Mesendoderm (in vitro differentiated cells): ENCODE measurements around the gene FREY1.

Experiments used
- DNase-seq: peaks from one replicate; pipeline ENCODE4 v3.0.0; 2013
- H2AK5ac ChIP-seq: 2 replicates; pipeline ENCODE4 v1.6.1; 2013; ENCODE audit warnings: low read length, inconsistent platforms
- H2BK120ac ChIP-seq: 2 replicates; pipeline ENCODE4 v1.6.1; 2013; ENCODE audit warnings: low read depth, mild to moderate bottlenecking, low read length, moderate library complexity, mixed read lengths
- H2BK15ac ChIP-seq: replicated peaks from 2 replicates; pipeline ENCODE4 v1.6.1; 2013; ENCODE audit warnings: low read depth, mild to moderate bottlenecking, moderate library complexity
- H2BK5ac ChIP-seq: 2 replicates; pipeline ENCODE4 v1.6.1; 2013; ENCODE audit warnings: low read length, inconsistent platforms
- H3K18ac ChIP-seq: 2 replicates; pipeline ENCODE4 v1.6.1; 2013; ENCODE audit warnings: mild to moderate bottlenecking, low read length, mixed read lengths
- H3K23ac ChIP-seq: one replicate; pipeline ENCODE4 v1.6.1; 2013; ENCODE audit warnings: low read length
- H3K27ac ChIP-seq: 2 replicates; pipeline ENCODE4 v1.5.1; 2013; ENCODE audit warnings: low read depth, mild to moderate bottlenecking, inconsistent platforms, low read length, moderate library complexity
- H3K27me3 ChIP-seq: 2 replicates; pipeline ENCODE4 v1.6.1; 2013; ENCODE audit warnings: low read length, control low read depth, mild to moderate bottlenecking, inconsistent platforms; ENCODE audit not compliant: insufficient read depth, poor library complexity
- H3K36me3 ChIP-seq: 2 replicates; pipeline ENCODE4 v1.6.1; 2013; ENCODE audit warnings: low read length, inconsistent platforms; ENCODE audit not compliant: control insufficient read depth, insufficient read depth
- H3K4ac ChIP-seq: one replicate; pipeline ENCODE4 v1.6.1; 2013; ENCODE audit warnings: low read depth, mild to moderate bottlenecking, low read length, moderate library complexity
- H3K4me1 ChIP-seq: 2 replicates; pipeline ENCODE4 v1.6.1; 2013; ENCODE audit warnings: low read depth, low read length, inconsistent platforms; ENCODE audit not compliant: control insufficient read depth
- H3K4me2 ChIP-seq: 2 replicates; pipeline ENCODE4 v1.6.1; 2013; ENCODE audit warnings: low read length
- H3K4me3 ChIP-seq: 2 replicates; pipeline ENCODE4 v1.5.1; 2013; ENCODE audit warnings: mild to moderate bottlenecking, low read length
- H3K56ac ChIP-seq: one replicate; pipeline ENCODE4 v1.6.1; 2013; ENCODE audit warnings: low read length
- H3K79me1 ChIP-seq: 2 replicates; pipeline ENCODE4 v1.6.1; 2013; ENCODE audit warnings: low read length, inconsistent platforms
- H3K79me2 ChIP-seq: 2 replicates; pipeline ENCODE4 v1.6.1; 2013; ENCODE audit warnings: mild to moderate bottlenecking, low read length; ENCODE audit not compliant: control insufficient read depth, insufficient read depth
- H3K9ac ChIP-seq: 2 replicates; pipeline ENCODE4 v1.6.1; 2013; ENCODE audit warnings: low read length, inconsistent platforms
- H4K5ac ChIP-seq: one replicate; pipeline ENCODE4 v1.6.1; 2013; ENCODE audit warnings: low read length
- H4K8ac ChIP-seq: one replicate; pipeline ENCODE4 v1.6.1; 2013; ENCODE audit warnings: low read depth, mild to moderate bottlenecking, control low read depth, low read length, moderate library complexity
- WGBS: extraction: QIAGEN DNeasy Blood & Tissue Kit; methylation state at CpG from one replicate; pipeline ENCODE4 v1.1.7; 2013; ENCODE audit warnings: low lambda C conversion rate, missing lambda C conversion rate; ENCODE audit not compliant: insufficient coverage; ENCODE audit errors: extremely low coverage; 5-methylcytosine and 5-hydroxymethylcytosine counted together

Gene FREY1

DNA sequence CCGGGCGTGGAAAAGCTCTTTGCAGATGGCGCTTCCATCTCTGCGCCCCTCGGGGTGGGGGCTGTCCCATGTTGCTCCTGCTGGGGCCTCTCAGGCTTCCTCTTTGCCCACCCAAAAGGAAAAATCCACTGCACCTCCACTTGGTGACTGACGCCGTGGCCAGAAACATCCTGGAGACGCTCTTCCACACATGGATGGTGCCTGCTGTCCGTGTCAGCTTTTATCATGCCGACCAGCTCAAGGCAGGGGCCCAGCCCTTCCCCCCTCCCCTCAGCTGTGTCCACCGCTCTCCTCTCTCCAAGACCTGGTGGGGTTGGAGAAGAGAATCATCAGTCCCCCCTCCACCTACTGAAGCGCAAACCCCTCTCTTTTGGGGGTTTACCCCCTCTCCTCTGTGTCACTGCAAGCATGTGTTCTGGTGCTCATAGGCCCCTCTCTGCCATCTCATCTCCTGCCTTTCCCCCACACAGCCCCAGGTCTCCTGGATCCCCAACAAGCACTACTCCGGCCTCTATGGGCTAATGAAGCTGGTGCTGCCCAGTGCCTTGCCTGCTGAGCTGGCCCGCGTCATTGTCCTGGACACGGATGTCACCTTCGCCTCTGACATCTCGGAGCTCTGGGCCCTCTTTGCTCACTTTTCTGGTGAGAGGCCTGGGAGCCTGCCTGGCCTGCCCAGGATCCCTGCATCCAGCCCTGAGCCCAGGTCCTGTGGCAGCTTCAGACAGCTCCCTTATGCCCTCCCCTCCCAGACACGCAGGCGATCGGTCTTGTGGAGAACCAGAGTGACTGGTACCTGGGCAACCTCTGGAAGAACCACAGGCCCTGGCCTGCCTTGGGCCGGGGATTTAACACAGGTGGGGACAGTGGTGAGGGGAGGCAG lies 17.2 kb upstream of the FREY1 start:
- no peak for DNase-seq
- H4K5ac ChIP-seq: no peak overlapping the region
- H2AK5ac ChIP-seq: no peak overlapping the region
- H3K4ac ChIP-seq: no peak overlapping the region
- H3K9ac ChIP-seq: no peak overlapping the region
- H3K4me2 ChIP-seq: no peak overlapping the region
- H3K79me1 ChIP-seq: no peaks in the 10 kb centered on the region
- no peak overlapping the region for H2BK15ac ChIP-seq
- no peaks in the 10 kb centered on the region for H3K79me2 ChIP-seq
- WGBS: no CpG with 5 or more reads among the region's 22 CpGs
- H2BK120ac ChIP-seq: no peak overlapping the region
- no peak overlapping the region for H3K56ac ChIP-seq
- no peaks in the 10 kb centered on the region for H3K36me3 ChIP-seq
- H4K8ac ChIP-seq: no peak overlapping the region
- H3K27me3 ChIP-seq: no peaks in the 10 kb centered on the region
- no peaks in the 10 kb centered on the region for H3K4me1 ChIP-seq
- H3K23ac ChIP-seq: no peak overlapping the region
- H3K18ac ChIP-seq: no peak overlapping the region
- H2BK5ac ChIP-seq: no peak overlapping the region
- no peak overlapping the region for H3K27ac ChIP-seq
- H3K4me3 ChIP-seq: no peak overlapping the region

GRCh38 chr11:45922425-45923082 lies 15.5 kb upstream of the FREY1 start, which contains the start of gene LARGE2:
LARGE2 (plus strand) TSS chr11:45922656; CDS start chr11:45922883, 227 bp downstream.
- Histone ChIP-seq H3K4me1 (no peaks in the 10 kb centered on the region), H4K5ac (no peak within 1 kb of the TSS), H2AK5ac (no peak within 1 kb of the TSS), H4K8ac (no peak within 1 kb of the TSS), H3K79me2 (no peaks in the 10 kb centered on the region), H3K4me2 (peak within 1 kb of the TSS; percentile 46), H3K79me1 (no peaks in the 10 kb centered on the region), H2BK5ac (no peak within 1 kb of the TSS), H3K23ac (no peak within 1 kb of the TSS), H3K4me3 (peak within 1 kb of the TSS; percentile 20), H3K36me3 (no peaks in the 10 kb centered on the region), H3K9ac (peak within 1 kb of the TSS; percentile 53), H2BK15ac (no peak within 1 kb of the TSS), H2BK120ac (no peak within 1 kb of the TSS), H3K56ac (peak within 1 kb of the TSS; percentile 67), H3K27me3 (no peaks in the 10 kb centered on the region), H3K27ac (no peak within 1 kb of the TSS), H3K4ac (no peak within 1 kb of the TSS), H3K18ac (peak within 1 kb of the TSS; percentile 16)
- DNase-seq: peak; percentile 80
- no CpG with 5 or more reads among the region's 73 CpGs for WGBS

DNA sequence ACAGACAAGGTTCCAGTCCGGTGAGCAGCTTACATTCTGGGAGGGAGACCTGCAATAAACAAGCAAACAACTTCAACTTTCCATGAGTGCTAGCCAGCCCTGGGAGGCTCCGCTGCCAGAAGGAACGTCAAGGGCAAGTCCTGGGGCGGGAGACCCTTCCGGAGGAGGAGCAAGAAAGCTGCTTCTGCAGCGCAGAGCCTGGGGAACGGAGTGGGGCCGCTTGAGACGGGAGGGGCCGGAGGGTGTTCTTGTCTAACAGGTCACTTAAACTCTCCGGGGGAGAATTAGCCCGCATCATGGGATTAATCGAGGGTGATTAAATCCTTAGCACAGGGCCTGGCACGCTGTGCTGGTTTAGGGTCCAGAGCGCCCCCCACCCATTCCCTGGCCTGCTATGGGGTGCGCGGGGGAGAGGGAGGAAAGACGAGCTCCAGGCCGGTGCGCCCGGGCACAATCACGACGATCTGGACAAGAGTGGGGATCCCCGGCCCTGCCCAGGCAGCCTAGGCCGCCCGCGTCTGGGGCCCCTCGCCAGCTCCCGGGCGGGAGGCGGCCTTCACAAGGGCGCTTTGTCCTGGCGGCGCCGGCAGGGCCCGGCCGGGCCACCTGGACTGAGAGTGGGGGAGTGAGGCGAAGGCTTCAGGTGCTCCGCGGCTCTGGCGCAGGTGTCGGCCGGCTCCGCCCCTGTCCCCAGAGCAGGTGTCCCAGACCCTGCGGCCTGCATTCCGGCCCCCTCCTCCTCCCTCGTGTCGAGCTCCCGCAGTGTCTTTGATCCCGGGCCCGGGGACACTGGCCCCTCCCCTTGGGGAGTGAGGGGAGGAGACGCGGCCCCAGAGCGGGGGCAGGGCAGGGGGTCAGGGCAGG lies 14.7 kb upstream of the FREY1 start:
- no peak overlapping the region for H3K4me3 ChIP-seq
- no peak overlapping the region for H4K8ac ChIP-seq
- H3K56ac ChIP-seq: peak overlapping the region; percentile 56
- H3K9ac ChIP-seq: peak overlapping the region; percentile 5
- H3K18ac ChIP-seq: no peak overlapping the region
- no peak overlapping the region for H2AK5ac ChIP-seq
- no peaks in the 10 kb centered on the region for H3K36me3 ChIP-seq
- peak; percentile 89 for DNase-seq
- H3K4ac ChIP-seq: no peak overlapping the region
- WGBS: no CpG with 5 or more reads among the region's 54 CpGs
- no peak overlapping the region for H2BK15ac ChIP-seq
- no peaks in the 10 kb centered on the region for H3K79me1 ChIP-seq
- no peak overlapping the region for H3K23ac ChIP-seq
- no peaks in the 10 kb centered on the region for H3K79me2 ChIP-seq
- H4K5ac ChIP-seq: no peak overlapping the region
- H3K4me2 ChIP-seq: peak overlapping the region; percentile 32
- no peak overlapping the region for H2BK120ac ChIP-seq
- no peaks in the 10 kb centered on the region for H3K27me3 ChIP-seq
- no peak overlapping the region for H3K27ac ChIP-seq
- H3K4me1 ChIP-seq: peaks cover 1% of the 10 kb centered on the region
- no peak overlapping the region for H2BK5ac ChIP-seq

GRCh38 chr11:45920531-45921477 lies 13.7 kb upstream of the FREY1 start:
- H3K4me3 ChIP-seq: no peak overlapping the region
- H3K4me1 ChIP-seq: peaks cover 1% of the 10 kb centered on the region
- no peaks in the 10 kb centered on the region for H3K27me3 ChIP-seq
- no peak overlapping the region for H2BK5ac ChIP-seq
- H4K8ac ChIP-seq: no peak overlapping the region
- no peak overlapping the region for H3K27ac ChIP-seq
- H2AK5ac ChIP-seq: no peak overlapping the region
- no peak overlapping the region for H4K5ac ChIP-seq
- no peak overlapping the region for H3K4me2 ChIP-seq
- WGBS: no CpG with 5 or more reads among the region's 6 CpGs
- no peak overlapping the region for H3K23ac ChIP-seq
- no peak for DNase-seq
- H2BK120ac ChIP-seq: no peak overlapping the region
- H3K79me2 ChIP-seq: no peaks in the 10 kb centered on the region
- H3K4ac ChIP-seq: no peak overlapping the region
- no peak overlapping the region for H3K18ac ChIP-seq
- H3K9ac ChIP-seq: no peak overlapping the region
- H3K56ac ChIP-seq: no peak overlapping the region
- no peaks in the 10 kb centered on the region for H3K79me1 ChIP-seq
- no peaks in the 10 kb centered on the region for H3K36me3 ChIP-seq
- H2BK15ac ChIP-seq: no peak overlapping the region
